ENCODE results near the gene C6orf89.

Gene C6orf89

GRCh38 chr6:36862848-36863382 lies 22.8 kb upstream of the C6orf89 start:
- Histone ChIP-seq H2AFZ (ENCODE audit: low read depth, low read length) (no peak overlapping the region), H3K27me3 (ENCODE audit: low read depth, low read length) (no peaks in the 10 kb centered on the region), H3K79me2 (ENCODE audit: low read length) (peaks cover 90% of the 10 kb centered on the region), H4K20me1 (ENCODE audit: insufficient read depth, low read length) (peaks cover 13% of the 10 kb centered on the region; the same call in 1 of the 2 replicates), H3K4me2 (ENCODE audit: low read length) (no peak overlapping the region), H3K4me3 (ENCODE audit: low read length) (no peak overlapping the region), H3K4me1 (ENCODE audit: low read length) (no peaks in the 10 kb centered on the region), H3K36me3 (replicated peaks; ENCODE audit: low read depth, low read length) (peaks cover 79% of the 10 kb centered on the region), H3K9ac (ENCODE audit: low read length) (no peak overlapping the region), H3K9me3 (ENCODE audit: insufficient read depth, low read length) (no peaks in the 10 kb centered on the region), H3K27ac (ENCODE audit: low read length) (no peak overlapping the region)
- TF ChIP-seq CTCF (IDR thresholded peaks at IDR 0.05; ENCODE audit: low read depth, low read length): no peak
- no peak for TF ChIP-seq EZH2phosphoT487 (IDR thresholded peaks at IDR 0.05; ENCODE audit: low read depth)

GRCh38 chr6:36863670-36864540 lies 21.8 kb upstream of the C6orf89 start:
- no peaks in the 10 kb centered on the region for H3K9me3 ChIP-seq (ENCODE audit: insufficient read depth, low read length)
- no peak overlapping the region for H2AFZ ChIP-seq (ENCODE audit: low read depth, low read length)
- H3K9ac ChIP-seq (ENCODE audit: low read length): no peak overlapping the region
- no peaks in the 10 kb centered on the region for H3K4me1 ChIP-seq (ENCODE audit: low read length)
- H3K27ac ChIP-seq (ENCODE audit: low read length): no peak overlapping the region
- H3K4me3 ChIP-seq (ENCODE audit: low read length): no peak overlapping the region
- H3K27me3 ChIP-seq (ENCODE audit: low read depth, low read length): no peaks in the 10 kb centered on the region
- H3K36me3 ChIP-seq (replicated peaks; ENCODE audit: low read depth, low read length): peaks cover 73% of the 10 kb centered on the region
- no peak overlapping the region for H3K4me2 ChIP-seq (ENCODE audit: low read length)
- TF ChIP-seq CTCF (IDR thresholded peaks at IDR 0.05; ENCODE audit: low read depth, low read length): no peak
- no peak for TF ChIP-seq EZH2phosphoT487 (IDR thresholded peaks at IDR 0.05; ENCODE audit: low read depth)
- H3K79me2 ChIP-seq (ENCODE audit: low read length): peaks cover 90% of the 10 kb centered on the region
- H4K20me1 ChIP-seq (ENCODE audit: insufficient read depth, low read length): 0 out of 2 replicates have a peak, but pooled peaks cover 7% of the 10 kb centered on the region

- H3K9me3 ChIP-seq (ENCODE audit: insufficient read depth, low read length): no peaks in the 10 kb centered on the region
- no peak overlapping the region for H3K9ac ChIP-seq (ENCODE audit: low read length)
- H3K36me3 ChIP-seq (replicated peaks; ENCODE audit: low read depth, low read length): peaks cover 66% of the 10 kb centered on the region
- H3K79me2 ChIP-seq (ENCODE audit: low read length): peaks cover 87% of the 10 kb centered on the region
- no peak overlapping the region for H2AFZ ChIP-seq (ENCODE audit: low read depth, low read length)
- H3K4me2 ChIP-seq (ENCODE audit: low read length): no peak overlapping the region
- TF ChIP-seq CTCF (IDR thresholded peaks at IDR 0.05; ENCODE audit: low read depth, low read length): no peak
- TF ChIP-seq EZH2phosphoT487 (IDR thresholded peaks at IDR 0.05; ENCODE audit: low read depth): no peak
- H3K27me3 ChIP-seq (ENCODE audit: low read depth, low read length): no peaks in the 10 kb centered on the region
- H3K27ac ChIP-seq (ENCODE audit: low read length): no peak overlapping the region
- H3K4me3 ChIP-seq (ENCODE audit: low read length): no peak overlapping the region
- no peaks in the 10 kb centered on the region for H3K4me1 ChIP-seq (ENCODE audit: low read length)
- 0 out of 2 replicates have a peak, but pooled peaks cover 7% of the 10 kb centered on the region for H4K20me1 ChIP-seq (ENCODE audit: insufficient read depth, low read length)
These were observed 19.9 kb upstream of the C6orf89 start for GRCh38 chr6:36865835-36866234.

- H3K79me2 ChIP-seq (ENCODE audit: low read length): peaks cover 82% of the 10 kb centered on the region
- peaks cover 59% of the 10 kb centered on the region for H3K36me3 ChIP-seq (replicated peaks; ENCODE audit: low read depth, low read length)
These were observed 18.1 kb upstream of the C6orf89 start for GRCh38 chr6:36867471-36868224.

More at GRCh38 chr6:36867471-36868224, 18.1 kb upstream of the C6orf89 start:
- Histone ChIP-seq H4K20me1 (ENCODE audit: insufficient read depth, low read length) (0 out of 2 replicates have a peak, but pooled peaks cover 7% of the 10 kb centered on the region), H3K4me2 (ENCODE audit: low read length) (no peak overlapping the region), H3K27me3 (ENCODE audit: low read depth, low read length) (no peaks in the 10 kb centered on the region), H3K9me3 (ENCODE audit: insufficient read depth, low read length) (no peaks in the 10 kb centered on the region), H3K9ac (ENCODE audit: low read length) (no peak overlapping the region), H3K4me3 (ENCODE audit: low read length) (no peak overlapping the region), H2AFZ (ENCODE audit: low read depth, low read length) (no peak overlapping the region), H3K4me1 (ENCODE audit: low read length) (no peaks in the 10 kb centered on the region), H3K27ac (ENCODE audit: low read length) (no peak overlapping the region)
- TF ChIP-seq EZH2phosphoT487 (IDR thresholded peaks at IDR 0.05; ENCODE audit: low read depth): no peak
- no peak for TF ChIP-seq CTCF (IDR thresholded peaks at IDR 0.05; ENCODE audit: low read depth, low read length)

Measured in OCI-LY3 (cell line).